ENCODE results near the gene TSFM.

DNA sequence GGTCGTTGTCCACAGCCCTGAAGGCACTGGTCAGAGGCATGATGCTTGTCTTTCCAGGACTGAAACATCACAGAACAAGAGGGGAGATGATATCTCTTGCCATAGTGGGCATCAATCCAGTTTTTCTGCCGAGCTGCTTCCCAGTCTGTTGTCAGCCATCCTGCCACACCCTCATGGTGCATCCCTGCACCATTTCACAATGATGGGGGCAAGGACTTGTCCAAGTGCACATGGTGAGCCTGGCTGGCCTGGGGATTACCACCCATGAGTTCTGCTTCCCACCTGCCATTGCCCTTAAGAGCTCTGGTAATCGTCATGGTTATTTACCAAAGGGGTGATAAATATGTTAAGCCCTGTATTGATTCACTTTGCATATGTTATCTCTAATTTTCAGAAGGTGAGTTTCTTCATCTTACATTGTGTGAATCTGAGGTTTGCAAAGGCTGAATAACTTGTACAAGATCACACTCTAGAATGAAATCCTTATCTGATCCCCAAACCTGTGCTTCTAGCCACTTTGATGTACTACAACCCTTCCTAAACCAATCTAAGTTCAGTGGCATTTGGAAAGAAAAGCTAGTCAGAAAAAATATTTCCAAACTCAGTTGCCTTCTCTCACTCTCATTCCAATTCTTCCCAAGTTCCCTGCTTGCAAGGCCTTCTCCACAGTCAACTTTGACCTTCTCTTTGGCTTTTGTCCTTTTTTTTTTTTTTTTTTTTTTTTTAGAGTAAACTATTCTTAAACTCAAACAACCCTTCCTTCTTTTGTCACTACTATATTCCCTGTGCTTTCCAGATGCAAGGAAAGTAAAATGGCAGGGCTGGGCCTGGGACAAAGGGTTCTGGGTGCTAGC lies 33.6 kb downstream of the TSFM start:
- TF ChIP-seq POLR2A (IDR thresholded peaks at IDR 0.05; ENCODE audit: borderline replicate concordance, extremely low read depth, insufficient read depth, insufficient read length) (no peak), MAX (IDR thresholded peaks at IDR 0.05) (no peak), CBX3 (IDR thresholded peaks at IDR 0.05; ENCODE audit: low read depth) (no peak), SP1 (IDR thresholded peaks at IDR 0.05; ENCODE audit: low read depth) (no peak), POLR2AphosphoS5 (IDR thresholded peaks at IDR 0.05; ENCODE audit: low read depth, low read length) (no peak), EZH2phosphoT487 (IDR thresholded peaks at IDR 0.05; ENCODE audit: borderline replicate concordance) (no peak), ZNF274 (IDR thresholded peaks at IDR 0.05; ENCODE audit: low read depth, low read length) (no peak), RAD21 (IDR thresholded peaks at IDR 0.05; ENCODE audit: low read depth) (no peak)
- TF ChIP-seq, protein P1, sequence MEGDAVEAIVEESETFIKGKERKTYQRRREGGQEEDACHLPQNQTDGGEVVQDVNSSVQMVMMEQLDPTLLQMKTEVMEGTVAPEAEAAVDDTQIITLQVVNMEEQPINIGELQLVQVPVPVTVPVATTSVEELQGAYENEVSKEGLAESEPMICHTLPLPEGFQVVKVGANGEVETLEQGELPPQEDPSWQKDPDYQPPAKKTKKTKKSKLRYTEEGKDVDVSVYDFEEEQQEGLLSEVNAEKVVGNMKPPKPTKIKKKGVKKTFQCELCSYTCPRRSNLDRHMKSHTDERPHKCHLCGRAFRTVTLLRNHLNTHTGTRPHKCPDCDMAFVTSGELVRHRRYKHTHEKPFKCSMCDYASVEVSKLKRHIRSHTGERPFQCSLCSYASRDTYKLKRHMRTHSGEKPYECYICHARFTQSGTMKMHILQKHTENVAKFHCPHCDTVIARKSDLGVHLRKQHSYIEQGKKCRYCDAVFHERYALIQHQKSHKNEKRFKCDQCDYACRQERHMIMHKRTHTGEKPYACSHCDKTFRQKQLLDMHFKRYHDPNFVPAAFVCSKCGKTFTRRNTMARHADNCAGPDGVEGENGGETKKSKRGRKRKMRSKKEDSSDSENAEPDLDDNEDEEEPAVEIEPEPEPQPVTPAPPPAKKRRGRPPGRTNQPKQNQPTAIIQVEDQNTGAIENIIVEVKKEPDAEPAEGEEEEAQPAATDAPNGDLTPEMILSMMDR (IDR thresholded peaks at IDR 0.05 in 2 of 3, conservative IDR thresholded peaks at IDR 0.05 in 1 of 3; ENCODE audit: borderline replicate concordance in 1 of 3, insufficient read depth in 1 of 3, low read depth in 2 of 3, low read length in 2 of 3): no peak
